GM12864 (cell line): Measurements from ENCODE around the gene ECT2L.

Experiments used
- DNase-seq: peaks from one replicate; pipeline ENCODE4 v3.0.0-alpha.2; 2011; ENCODE audit warnings: low read depth
- H3K4me3 ChIP-seq: 2 replicates; pipeline ENCODE4 v1.5.1; 2011; ENCODE audit warnings: mild to moderate bottlenecking, low read depth, low read length, control low read depth
- TF ChIP-seq, protein P1 (sequence below): IDR thresholded peaks from 2 replicates; pipeline ENCODE4 v1.5.1; 2011; ENCODE audit warnings: low read depth, mild to moderate bottlenecking, moderate library complexity, low read length, control low read depth, inconsistent platforms; ENCODE audit errors: missing control alignments

ECT2L gene

DNA sequence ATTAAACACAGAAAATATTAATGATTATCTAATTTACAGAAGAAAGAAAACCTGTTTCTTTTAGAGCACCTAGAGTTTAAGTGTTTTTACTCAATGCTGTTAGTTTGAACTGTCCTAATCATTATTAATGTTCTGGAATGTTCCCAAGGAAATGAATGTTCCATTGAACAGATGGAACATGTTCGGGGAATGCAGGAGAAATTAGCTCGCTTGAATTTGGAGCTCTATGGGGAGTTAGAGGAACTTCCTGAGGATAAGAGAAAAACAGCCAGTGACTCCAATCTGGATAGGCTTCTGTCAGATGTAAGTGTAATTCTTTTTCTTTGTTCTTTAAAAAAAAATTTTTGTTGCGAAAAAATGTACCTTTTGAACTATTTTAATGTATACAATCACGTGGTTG, 10.8 kb upstream of the ECT2L start:
- TF ChIP-seq, protein P1, sequence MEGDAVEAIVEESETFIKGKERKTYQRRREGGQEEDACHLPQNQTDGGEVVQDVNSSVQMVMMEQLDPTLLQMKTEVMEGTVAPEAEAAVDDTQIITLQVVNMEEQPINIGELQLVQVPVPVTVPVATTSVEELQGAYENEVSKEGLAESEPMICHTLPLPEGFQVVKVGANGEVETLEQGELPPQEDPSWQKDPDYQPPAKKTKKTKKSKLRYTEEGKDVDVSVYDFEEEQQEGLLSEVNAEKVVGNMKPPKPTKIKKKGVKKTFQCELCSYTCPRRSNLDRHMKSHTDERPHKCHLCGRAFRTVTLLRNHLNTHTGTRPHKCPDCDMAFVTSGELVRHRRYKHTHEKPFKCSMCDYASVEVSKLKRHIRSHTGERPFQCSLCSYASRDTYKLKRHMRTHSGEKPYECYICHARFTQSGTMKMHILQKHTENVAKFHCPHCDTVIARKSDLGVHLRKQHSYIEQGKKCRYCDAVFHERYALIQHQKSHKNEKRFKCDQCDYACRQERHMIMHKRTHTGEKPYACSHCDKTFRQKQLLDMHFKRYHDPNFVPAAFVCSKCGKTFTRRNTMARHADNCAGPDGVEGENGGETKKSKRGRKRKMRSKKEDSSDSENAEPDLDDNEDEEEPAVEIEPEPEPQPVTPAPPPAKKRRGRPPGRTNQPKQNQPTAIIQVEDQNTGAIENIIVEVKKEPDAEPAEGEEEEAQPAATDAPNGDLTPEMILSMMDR: no peak
- no peak overlapping the region for H3K4me3 ChIP-seq
- no peak for DNase-seq

DNA sequence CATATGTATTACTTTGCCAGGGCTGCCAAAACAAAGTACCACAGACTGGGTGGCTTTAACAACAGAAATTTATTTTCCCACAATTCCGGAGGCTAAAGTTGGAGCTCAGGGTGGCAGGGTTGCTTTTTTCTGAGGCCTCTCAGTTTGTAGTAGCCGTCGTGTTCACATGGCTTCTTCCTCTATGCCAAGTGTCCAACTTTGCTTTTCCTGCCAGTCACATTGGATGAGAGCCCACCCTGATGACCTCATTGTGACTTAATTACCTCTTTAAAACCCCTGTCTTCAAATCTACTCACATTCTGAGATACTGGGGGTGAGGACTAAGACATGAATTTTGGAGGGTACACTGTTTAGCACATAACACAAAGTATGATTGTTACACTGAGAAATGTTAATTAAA, 9.9 kb upstream of the ECT2L start:
- TF ChIP-seq, protein P1: no peak
- H3K4me3 ChIP-seq: no peak overlapping the region
- no peak for DNase-seq

DNA sequence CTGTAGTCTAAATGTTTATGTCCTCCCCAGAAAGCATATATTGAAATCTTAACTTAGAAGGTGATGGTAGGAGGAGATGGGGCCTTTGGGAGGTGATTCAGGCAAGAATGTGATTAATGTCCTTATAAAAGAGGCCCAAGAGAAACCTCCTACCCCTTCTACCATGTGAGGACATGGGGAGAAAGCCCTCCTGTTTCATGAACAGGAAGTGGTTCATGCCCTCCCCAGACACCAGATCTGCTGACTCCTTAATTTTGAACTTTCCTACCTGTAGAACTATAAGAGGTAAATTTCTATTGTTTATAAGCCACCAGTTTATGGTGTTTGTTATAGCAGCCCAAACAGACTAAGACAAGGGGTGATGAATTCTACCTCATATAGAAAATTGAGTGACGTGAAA, 8.7 kb upstream of the ECT2L start:
- TF ChIP-seq, protein P1: no peak
- DNase-seq: no peak
- H3K4me3 ChIP-seq: no peak overlapping the region

DNA sequence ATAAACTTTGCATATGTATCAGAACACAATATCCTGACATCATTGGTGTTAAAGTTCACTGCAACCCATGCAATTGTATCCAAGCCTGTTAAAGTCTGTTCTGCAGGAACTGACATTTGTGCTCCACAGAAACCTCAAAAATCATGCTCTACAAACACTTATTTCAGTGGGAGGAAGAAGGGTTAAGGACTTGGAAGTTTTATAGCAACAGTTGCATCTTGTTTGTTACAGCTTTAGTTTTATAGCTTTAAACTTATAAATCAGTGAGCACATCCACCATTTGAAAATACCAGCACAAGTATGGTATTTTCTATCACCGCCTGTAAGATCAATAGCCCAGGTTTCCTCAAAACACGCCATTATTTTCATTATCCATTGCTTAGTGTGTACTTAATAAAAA, 884 bp downstream of the ECT2L start:
- no peak overlapping the region for H3K4me3 ChIP-seq
- TF ChIP-seq, protein P1: no peak
- no peak for DNase-seq

DNA sequence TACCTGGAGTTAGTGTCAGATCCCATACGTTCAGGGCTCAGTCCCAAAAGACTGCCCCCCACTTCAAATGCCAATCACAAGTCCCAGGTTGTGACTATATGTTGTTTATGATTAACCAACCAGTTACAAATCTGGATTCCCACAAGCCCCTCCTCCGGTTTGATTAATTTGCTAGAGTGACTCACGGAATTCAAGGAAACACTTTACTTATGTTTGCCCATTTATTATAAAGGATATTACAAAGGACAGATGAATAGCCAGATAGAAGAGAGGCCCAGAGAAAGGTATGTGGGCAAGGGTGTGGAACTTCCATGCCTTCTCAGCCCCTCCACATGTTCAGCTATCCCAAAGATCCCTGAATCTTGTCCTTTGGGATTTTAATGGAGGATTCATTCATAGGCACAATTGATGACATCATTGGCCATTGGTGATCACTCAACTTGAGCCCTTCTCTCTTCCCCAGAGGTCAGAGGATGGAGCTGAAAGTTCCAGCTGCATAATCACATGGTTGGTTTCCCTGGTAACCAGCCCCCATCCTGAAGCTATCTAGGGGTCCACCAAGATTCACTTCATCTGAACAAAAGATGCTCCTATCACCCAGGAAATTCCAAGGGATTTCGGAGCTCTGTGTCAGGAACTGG, 2.0 kb downstream of the ECT2L start:
- DNase-seq: no peak
- no peak overlapping the region for H3K4me3 ChIP-seq
- TF ChIP-seq, protein P1: no peak

DNA sequence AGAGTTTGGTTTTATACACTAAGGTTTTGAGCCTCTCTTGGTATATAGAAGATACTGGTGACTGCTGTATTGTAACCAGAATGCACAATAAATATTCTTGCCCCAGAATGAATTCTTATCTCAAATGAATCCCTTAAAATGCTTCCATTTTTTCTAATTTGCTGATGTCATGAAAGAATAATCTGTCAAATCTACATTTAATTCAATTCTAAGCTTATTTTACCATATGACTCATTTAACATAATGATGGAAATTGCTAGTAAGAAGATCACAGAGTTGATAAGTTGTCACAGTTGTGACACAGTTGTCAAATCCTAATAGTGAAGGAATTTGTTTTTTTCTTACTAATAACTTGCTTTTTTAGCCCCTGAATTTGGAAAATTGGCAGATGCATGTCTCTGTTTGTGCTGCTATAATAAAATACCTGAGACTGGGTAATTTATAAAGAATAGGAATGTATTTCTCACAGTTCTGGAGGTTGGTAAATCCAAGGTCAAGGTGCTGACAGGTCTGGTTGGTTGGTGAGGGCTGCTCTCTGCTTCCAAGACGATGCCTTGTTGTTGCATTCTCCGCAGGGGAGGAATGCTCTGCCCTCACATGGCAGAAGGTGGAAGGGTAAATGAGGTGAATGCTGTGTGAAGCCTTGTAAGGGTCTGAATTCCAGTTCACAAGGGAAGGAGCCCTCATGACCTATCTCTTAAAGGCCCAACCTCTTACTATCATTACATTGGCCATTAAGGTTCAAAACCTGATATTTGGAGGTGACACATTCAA, 4.7 kb downstream of the ECT2L start:
- TF ChIP-seq, protein P1: no peak
- no peak overlapping the region for H3K4me3 ChIP-seq
- no peak for DNase-seq
